Endodermal cell (in vitro differentiated cells): ENCODE results near the gene PTK7. TPM values are rescaled to one million over a fixed set of nuclear protein-coding genes. Genes with fewer than 3 reads are reported as not detected.

ENCODE experiments used
- DNase-seq: peaks from one replicate; pipeline ENCODE4 v3.0.0-alpha.2; 2017
- H3K27ac ChIP-seq: 2 replicates; pipeline ENCODE4 v1.5.1; 2013; ENCODE audit warnings: mild to moderate bottlenecking, low read depth, low read length, moderate library complexity
- H3K27me3 ChIP-seq: 2 replicates; pipeline ENCODE4 v1.6.1; 2013; ENCODE audit warnings: mild to moderate bottlenecking, low read length, moderate library complexity; ENCODE audit not compliant: insufficient read depth, control insufficient read depth, poor library complexity, severe bottlenecking
- H3K36me3 ChIP-seq: 2 replicates; pipeline ENCODE4 v1.7.0; 2013; ENCODE audit warnings: mild to moderate bottlenecking, low read length, moderate library complexity; ENCODE audit not compliant: control insufficient read depth, insufficient read depth
- H3K4me1 ChIP-seq: one replicate; pipeline ENCODE4 v1.7.0; 2013; ENCODE audit warnings: low read length; ENCODE audit not compliant: control insufficient read depth, insufficient read depth
- H3K4me3 ChIP-seq: 2 replicates; pipeline ENCODE4 v1.5.1; 2013; ENCODE audit warnings: mild to moderate bottlenecking, low read length, moderate library complexity
- H3K9ac ChIP-seq: 2 replicates; pipeline ENCODE4 v1.6.1; 2013; ENCODE audit warnings: mild to moderate bottlenecking, low read length, moderate library complexity; ENCODE audit not compliant: poor library complexity, severe bottlenecking; ENCODE audit errors: extremely low read depth
- H3K9me3 ChIP-seq: 2 replicates; pipeline ENCODE4 v1.6.1; 2013; ENCODE audit warnings: mild to moderate bottlenecking, low read length, moderate library complexity; ENCODE audit not compliant: control insufficient read depth
- H3K27ac Mint-ChIP-seq: 2 replicates; pipeline ENCODE4 v1.8.0; 2020; ENCODE audit warnings: mixed read lengths
- H3K27me3 Mint-ChIP-seq: 2 replicates; pipeline ENCODE4 v1.8.0; 2021; ENCODE audit warnings: mild to moderate bottlenecking, mixed read lengths; ENCODE audit not compliant: insufficient read depth
- H3K36me3 Mint-ChIP-seq: 2 replicates; pipeline ENCODE4 v1.8.0; 2020; ENCODE audit warnings: low read depth, mixed read lengths
- H3K4me1 Mint-ChIP-seq: 2 replicates; pipeline ENCODE4 v1.8.0; 2020; ENCODE audit warnings: mixed read lengths
- H3K4me3 Mint-ChIP-seq: 2 replicates; pipeline ENCODE4 v1.8.0; 2020; ENCODE audit warnings: mild to moderate bottlenecking, moderate library complexity, mixed read lengths
- H3K9me3 Mint-ChIP-seq: 2 replicates; pipeline ENCODE4 v1.8.0; 2020; ENCODE audit warnings: mild to moderate bottlenecking, mixed read lengths
- WGBS, 2 experiments: methylation state at CpG; one replicate each; pipeline versions ENCODE4 v1.1.5 to v1.1.7; 2013; ENCODE audit warnings: missing lambda C conversion rate in 2 of 2, mixed read lengths in 1 of 2; ENCODE audit not compliant: insufficient coverage in 1 of 2, insufficient read length in 1 of 2; 5-methylcytosine and 5-hydroxymethylcytosine counted together
- total RNA-seq, 2 donors: library from RNA; stranded (reverse); fragmentation: NEBNext Ultra II Directional in 1 of 2; extraction: Animal tissue kit (Norgen Biotek cat#: 25700) in 1 of 2; gene quantifications; 2 replicates in 1 of 2; 3 replicates in 1 of 2; pipeline ENCODE4 v1.2.1, GENCODE V29; 2021
- TF ChIP-seq, protein P1 (sequence below): fragments of 200-600 bp; sonication (generic); conservative IDR thresholded peaks from 2 replicates; pipeline ENCODE4 v1.5.0; 2021; ENCODE audit warnings: antibody characterized with exemption, mild to moderate bottlenecking

PTK7 gene
- total RNA-seq, 2 donors from 2014 or later, result 167 to 183 TPM

DNA sequence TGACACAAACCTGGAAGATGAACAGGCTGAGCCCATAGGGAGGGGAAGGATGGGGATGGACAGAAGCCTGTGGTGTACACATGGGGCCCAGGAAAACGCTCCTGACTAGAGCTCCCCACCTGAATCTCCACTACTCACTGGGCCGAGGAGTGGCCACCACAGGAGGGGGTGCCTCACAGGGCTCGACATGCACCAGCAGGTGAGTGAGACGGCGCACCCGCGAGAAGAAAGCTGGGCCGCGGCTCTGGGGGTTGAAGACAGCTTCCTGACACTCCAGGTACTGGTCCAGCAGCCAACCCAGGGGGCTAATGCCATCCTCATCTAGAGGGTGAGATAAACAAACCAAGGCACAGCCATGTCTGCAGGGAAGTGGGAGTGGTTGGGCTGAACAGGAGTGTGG lies 32.8 kb upstream of the PTK7 start:
- no peaks in the 10 kb centered on the region for H3K4me1 Mint-ChIP-seq
- Histone ChIP-seq H3K4me3 (no peak overlapping the region), H3K4me1 (no peaks in the 10 kb centered on the region), H3K36me3 (peaks cover 71% of the 10 kb centered on the region), H3K27ac (no peak overlapping the region), H3K9me3 (no peaks in the 10 kb centered on the region), H3K9ac (no peak overlapping the region), H3K27me3 (no peaks in the 10 kb centered on the region)
- peaks cover 68% of the 10 kb centered on the region for H3K36me3 Mint-ChIP-seq
- no peak for DNase-seq
- H3K9me3 Mint-ChIP-seq, result no peaks in the 10 kb centered on the region
- no peaks in the 10 kb centered on the region for H3K27me3 Mint-ChIP-seq
- no peak overlapping the region for H3K27ac Mint-ChIP-seq
- WGBS, 2 experiments, result 96% methylated on average over 7 to 9 of the region's 9 CpGs
- TF ChIP-seq, protein P1, sequence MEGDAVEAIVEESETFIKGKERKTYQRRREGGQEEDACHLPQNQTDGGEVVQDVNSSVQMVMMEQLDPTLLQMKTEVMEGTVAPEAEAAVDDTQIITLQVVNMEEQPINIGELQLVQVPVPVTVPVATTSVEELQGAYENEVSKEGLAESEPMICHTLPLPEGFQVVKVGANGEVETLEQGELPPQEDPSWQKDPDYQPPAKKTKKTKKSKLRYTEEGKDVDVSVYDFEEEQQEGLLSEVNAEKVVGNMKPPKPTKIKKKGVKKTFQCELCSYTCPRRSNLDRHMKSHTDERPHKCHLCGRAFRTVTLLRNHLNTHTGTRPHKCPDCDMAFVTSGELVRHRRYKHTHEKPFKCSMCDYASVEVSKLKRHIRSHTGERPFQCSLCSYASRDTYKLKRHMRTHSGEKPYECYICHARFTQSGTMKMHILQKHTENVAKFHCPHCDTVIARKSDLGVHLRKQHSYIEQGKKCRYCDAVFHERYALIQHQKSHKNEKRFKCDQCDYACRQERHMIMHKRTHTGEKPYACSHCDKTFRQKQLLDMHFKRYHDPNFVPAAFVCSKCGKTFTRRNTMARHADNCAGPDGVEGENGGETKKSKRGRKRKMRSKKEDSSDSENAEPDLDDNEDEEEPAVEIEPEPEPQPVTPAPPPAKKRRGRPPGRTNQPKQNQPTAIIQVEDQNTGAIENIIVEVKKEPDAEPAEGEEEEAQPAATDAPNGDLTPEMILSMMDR, result no peak
- H3K4me3 Mint-ChIP-seq, result no peak overlapping the region

DNA sequence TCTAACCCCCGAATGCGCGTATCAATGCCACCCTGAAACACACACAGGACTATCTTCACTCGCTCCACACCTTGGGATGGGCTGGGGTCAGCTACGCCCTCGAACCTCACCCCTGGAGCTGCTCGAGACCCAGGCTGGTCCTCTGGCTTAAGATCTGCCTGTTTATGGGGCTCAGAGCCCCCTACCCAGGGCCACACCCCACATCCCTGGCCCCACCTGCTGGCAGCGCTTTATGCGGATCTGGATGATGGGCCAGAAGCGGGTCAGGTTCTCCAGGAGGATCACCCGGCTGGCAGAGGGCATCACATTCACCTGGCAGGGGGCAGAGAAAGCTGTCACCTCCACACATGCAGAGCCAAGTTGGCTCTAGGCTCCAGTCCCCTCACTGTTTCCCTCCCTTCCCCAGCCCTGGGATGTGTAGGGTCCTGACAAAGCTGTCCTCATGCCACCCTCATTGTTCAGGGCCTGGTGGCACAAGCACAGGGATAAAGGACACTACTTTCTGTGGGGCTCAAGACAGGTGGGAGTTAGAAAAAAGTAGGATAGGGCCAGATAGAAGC lies 30.7 kb upstream of the PTK7 start:
- WGBS, 2 experiments, result 97% methylated on average over 9 to 11 of the region's 11 CpGs
- TF ChIP-seq, protein P1, result no peak
- Histone ChIP-seq H3K9me3 (no peaks in the 10 kb centered on the region), H3K27me3 (no peaks in the 10 kb centered on the region), H3K9ac (no peak overlapping the region), H3K36me3 (peaks cover 79% of the 10 kb centered on the region), H3K4me1 (no peaks in the 10 kb centered on the region), H3K4me3 (no peak overlapping the region), H3K27ac (no peak overlapping the region)
- Mint-ChIP-seq H3K4me1 (peaks cover under 1% of the 10 kb centered on the region), H3K27ac (no peak overlapping the region), H3K9me3 (no peaks in the 10 kb centered on the region), H3K36me3 (peaks cover 70% of the 10 kb centered on the region), H3K27me3 (no peaks in the 10 kb centered on the region), H3K4me3 (no peak overlapping the region)
- DNase-seq, result no peak

DNA sequence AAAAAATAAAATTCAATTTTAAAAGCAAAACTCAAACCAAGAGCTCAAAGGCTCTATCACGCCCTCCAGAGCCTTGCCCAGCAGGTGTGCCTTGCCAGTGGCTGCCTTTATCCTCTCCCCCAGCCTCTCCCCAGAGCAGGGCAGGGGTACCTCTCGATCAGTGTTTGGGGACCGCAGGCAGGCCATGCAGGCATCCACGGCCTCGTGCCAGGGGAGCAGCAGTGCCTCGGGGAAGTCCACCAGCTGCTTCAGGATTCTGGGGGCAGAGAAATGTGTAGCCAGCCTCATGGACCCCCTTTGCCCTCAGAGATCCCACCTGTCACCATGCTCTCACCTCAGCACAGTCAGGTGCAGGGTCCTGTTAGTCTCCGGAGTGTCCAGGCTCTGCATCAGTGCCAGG lies 28.1 kb upstream of the PTK7 start:
- Histone ChIP-seq H3K27me3 (no peaks in the 10 kb centered on the region), H3K9ac (no peak overlapping the region), H3K4me1 (peaks cover 3% of the 10 kb centered on the region), H3K27ac (no peak overlapping the region), H3K36me3 (peaks cover 76% of the 10 kb centered on the region), H3K9me3 (no peaks in the 10 kb centered on the region), H3K4me3 (no peak overlapping the region)
- DNase-seq, result no peak
- Mint-ChIP-seq H3K27me3 (no peaks in the 10 kb centered on the region), H3K27ac (no peak overlapping the region), H3K9me3 (no peaks in the 10 kb centered on the region), H3K36me3 (peaks cover 73% of the 10 kb centered on the region), H3K4me1 (peaks cover 21% of the 10 kb centered on the region), H3K4me3 (no peak overlapping the region)
- TF ChIP-seq, protein P1, result no peak
- 94 to 100% methylated on average over 3 to 7 of the region's 7 CpGs for WGBS, 2 experiments
